Nasal cavity respiratory epithelium epithelial cell of viscerocranial mucosa (primary cell): ENCODE data around the gene IHH. TPM values are rescaled to one million over a fixed set of nuclear protein-coding genes. Genes with fewer than 3 reads are reported as not detected.

Experiments
- total RNA-seq: library from RNA; depleted of rRNA; stranded (reverse); fragments of >200 nt; gene quantifications from 2 replicates; pipeline ENCODE4 v1.2.3, GENCODE V29; 2014

The IHH gene
- total RNA-seq, result not detected in 2 replicates

DNA sequence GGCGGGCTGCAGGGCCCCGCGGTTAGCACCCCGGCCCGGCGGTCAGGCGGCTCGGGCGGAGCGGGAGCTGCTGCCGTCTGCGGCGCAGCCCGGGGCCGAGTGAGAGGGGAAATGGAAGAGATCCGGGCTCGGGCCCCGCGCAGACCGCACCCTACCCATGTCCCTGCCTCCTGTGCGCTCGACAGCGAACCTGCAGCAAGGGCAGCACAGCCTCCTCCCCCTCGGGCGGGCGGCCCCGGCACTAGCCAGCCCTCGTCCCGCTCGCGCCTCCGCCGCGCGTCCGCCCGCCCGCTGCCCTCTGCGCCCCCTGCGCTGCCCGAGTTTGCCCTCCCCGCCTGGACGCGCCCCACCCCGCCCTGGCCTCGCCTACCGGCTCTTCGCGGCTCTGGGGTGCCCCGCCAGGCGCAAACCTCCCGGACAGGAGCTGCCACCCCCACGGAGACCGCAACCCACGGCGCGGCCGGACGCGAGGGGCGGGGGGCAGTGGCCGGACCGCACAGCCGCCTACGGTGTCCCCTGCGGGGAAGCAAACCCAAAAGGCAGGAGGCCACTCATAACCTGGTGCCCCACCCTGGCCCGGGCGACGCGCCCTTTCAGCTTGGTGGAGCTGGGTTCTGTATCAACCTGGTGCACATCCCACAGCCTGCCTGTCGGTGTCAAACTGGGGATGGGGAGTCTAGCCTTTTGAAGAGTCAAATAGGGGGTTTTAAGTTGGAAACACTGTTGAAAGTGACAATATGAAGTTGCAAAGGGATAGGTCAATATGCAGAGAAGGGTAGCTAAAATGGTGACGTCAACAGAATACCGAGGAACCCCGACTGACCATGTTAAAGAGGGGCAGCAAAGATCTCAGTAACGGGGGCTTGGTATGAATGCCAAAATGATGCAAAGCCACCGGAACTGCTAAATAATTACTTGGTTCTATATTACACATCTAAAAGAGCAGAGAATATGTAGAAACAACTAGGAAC is at the start of gene IHH:
Gene IHH (minus strand): TSS at position 101 of the 971 bp plus-strand sequence. CDS start 454 bp downstream, outside the sequence.

DNA sequence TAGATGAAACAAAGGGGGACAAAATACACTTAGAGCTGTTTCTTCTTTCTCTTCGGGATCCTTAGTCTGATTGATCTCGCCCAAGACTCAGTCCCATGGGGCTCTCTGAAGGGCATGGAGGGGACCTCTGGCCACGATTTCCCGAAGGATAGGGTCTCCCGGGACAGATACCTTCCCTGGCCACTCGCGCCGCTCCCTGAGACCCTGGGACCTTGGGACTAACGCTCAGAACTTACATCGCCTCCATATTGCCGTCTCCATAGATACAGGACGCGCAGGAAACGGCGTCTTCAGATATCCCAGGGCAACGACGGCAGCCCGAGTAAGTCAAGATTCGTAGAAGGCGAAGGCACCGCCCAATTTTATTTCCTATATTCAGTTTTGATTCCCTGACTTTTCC is 19.5 kb downstream of the IHH start, which contains the start of gene CFAP65:
Gene CFAP65 (minus strand): TSS at position 265 of the 400 bp plus-strand sequence. CDS start 2,468 bp downstream, outside the sequence.

Other genes with a start within 250 kb of the IHH start
- not detected in 2 replicates for gene PRKAG3, start 229.1 kb downstream of the IHH start, total RNA-seq
- gene WNT6, start 201.1 kb downstream of the IHH start, total RNA-seq, result not detected in 2 replicates
- 1.0 and 7.5 TPM in 2 replicates for gene WNT10A, start 180.1 kb downstream of the IHH start, total RNA-seq
- 0.07 TPM in 1 of 2 replicates, not detected in the other for gene CDK5R2, start 101.3 kb downstream of the IHH start, total RNA-seq
- not detected in 2 replicates for gene FEV, start 75.7 kb downstream of the IHH start, total RNA-seq
- not detected in 2 replicates for gene CRYBA2, start 67.5 kb downstream of the IHH start, total RNA-seq
- gene CFAP65, start 19.4 kb downstream of the IHH start, total RNA-seq, result not detected in 2 replicates
- 16.7 TPM in 2 replicates for gene NHEJ1, start 99.9 kb upstream of the IHH start, total RNA-seq
- 0.68 and 3.8 TPM in 2 replicates for gene SLC23A3, start 109.1 kb upstream of the IHH start, total RNA-seq
- gene CNPPD1, start 116.0 kb upstream of the IHH start, total RNA-seq, result 29.2 and 32.5 TPM in 2 replicates
- gene RETREG2, start 117.4 kb upstream of the IHH start, total RNA-seq, result 59.1 and 87.5 TPM in 2 replicates
- 23.3 and 62.2 TPM in 2 replicates for gene ZFAND2B, start 145.9 kb upstream of the IHH start, total RNA-seq
- 24.3 and 37.1 TPM in 2 replicates for gene ABCB6, start 158.0 kb upstream of the IHH start, total RNA-seq
- 33.2 and 69.6 TPM in 2 replicates for gene ATG9A, start 168.7 kb upstream of the IHH start, total RNA-seq
- 49.1 and 49.6 TPM in 2 replicates for gene ANKZF1, start 168.9 kb upstream of the IHH start, total RNA-seq
- gene GLB1L, start 184.5 kb upstream of the IHH start, total RNA-seq, result 3.8 and 4.4 TPM in 2 replicates
- 25.3 and 32.8 TPM in 2 replicates for gene STK16, start 184.6 kb upstream of the IHH start, total RNA-seq
- gene TUBA4B, start 192.3 kb upstream of the IHH start, total RNA-seq, result not detected in 2 replicates
- 45.5 and 70.4 TPM in 2 replicates for gene TUBA4A, start 193.0 kb upstream of the IHH start, total RNA-seq
- 39.0 and 83.7 TPM in 2 replicates for gene DNAJB2, start 218.4 kb upstream of the IHH start, total RNA-seq
- gene PTPRN, start 248.5 kb upstream of the IHH start, total RNA-seq, result not detected in 2 replicates